NCI-H345 treated with DMSO at 0.1 percent for 48 hours (cell line): Measurements from ENCODE around the gene XYLT1.
"Not testable (repeated sequence)": the region's sequence is repeated elsewhere in the genome, so short reads cannot be mapped to it uniquely, and the experiment has no call there.

Source experiments
- DNase-seq: peaks from one replicate; lab custom pipeline; 2025; ENCODE audit not compliant: unreplicated experiment; lab: John Stamatoyannopoulos, UW

Gene XYLT1

DNA sequence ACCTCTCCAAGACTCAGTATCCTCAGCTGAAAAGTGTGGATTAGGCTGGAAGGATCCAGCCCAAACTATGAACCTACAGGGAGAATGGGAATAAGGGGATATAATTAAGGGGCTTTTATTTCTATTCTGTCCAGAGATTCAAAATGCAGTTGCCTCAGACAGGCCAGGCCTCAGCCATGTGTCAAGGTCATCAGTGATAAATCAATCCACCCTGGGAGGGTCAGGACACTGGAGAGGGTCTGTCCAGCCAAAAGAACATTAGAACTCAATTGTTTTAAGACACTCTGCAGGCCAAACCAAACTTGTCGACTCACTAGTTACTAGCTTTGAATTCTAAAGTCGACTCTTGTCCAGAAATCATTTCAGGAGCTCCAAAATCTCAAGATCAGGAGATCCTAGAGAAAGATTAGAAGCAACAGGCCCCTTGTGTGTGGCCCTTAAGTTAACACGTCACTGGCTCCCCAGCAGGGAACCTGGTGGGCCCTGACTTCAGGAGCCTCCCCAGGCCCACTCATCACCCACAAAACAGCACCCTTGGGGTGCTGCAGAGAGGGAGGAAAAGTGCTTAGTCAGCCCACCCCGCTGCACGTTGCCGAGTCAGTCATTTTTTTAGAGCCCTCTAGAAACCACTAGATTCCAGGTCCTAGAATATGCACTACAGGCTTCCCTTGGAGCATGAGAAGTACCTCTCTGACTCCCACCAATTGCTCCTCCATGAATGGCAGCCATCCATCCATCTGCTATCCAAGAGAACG, 156.8 kb downstream of the XYLT1 start:
- DNase-seq = no peak

DNA sequence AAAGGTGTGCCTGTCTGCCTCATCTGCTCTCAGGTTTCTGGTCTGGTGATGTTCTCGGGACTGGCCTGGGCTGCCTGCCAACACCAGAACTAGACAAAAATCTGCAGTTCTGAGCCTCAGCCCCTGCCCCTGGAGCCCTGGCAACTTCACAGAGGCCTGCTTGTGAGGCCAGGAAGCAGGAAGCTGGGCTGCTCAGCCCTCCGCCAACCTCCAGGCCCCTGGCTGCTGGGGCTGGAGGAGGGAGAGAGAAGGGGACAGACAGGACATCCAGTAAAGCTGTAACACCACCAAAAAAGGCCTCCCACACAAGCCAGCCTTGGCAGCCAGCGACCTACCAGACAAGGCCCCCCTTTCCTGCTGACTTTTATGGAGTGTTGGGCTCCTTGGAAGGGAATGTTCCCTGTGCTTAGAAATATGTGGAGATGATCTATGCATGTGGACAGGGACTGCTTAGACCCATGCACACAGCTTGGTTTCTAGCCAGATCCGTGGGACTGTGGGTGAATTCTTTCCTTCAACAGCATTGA, 157.6 kb downstream of the XYLT1 start:
- no peak for DNase-seq

DNA sequence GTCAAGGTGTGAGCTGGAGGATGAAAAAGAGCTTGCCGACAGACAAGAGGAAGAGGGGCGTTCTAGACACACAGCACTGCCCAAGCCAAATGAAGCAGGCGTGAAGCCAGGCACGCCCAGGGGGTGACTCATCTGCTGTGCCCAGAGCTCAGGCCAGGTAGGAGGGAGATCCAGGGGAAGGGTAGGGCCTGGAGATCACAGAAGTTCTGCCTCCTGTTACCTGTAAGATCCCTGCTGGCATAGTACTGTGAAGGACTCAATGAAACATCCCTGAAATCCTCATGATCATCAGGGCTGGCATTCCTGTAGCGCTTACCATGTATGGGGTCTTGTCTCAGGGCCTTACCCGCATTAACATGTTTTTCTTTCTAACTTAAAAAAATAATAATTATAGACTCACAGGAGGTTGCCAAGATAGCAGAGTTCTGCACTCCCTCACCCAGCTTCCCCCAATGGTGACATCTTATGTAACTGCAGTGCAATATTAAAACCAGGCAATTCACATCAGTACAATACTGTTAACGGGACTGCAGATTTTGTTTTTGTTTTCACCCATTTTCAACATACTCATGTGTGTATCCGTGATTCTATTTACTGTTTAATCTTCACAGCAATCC, 158.6 kb downstream of the XYLT1 start:
- no peak for DNase-seq

DNA sequence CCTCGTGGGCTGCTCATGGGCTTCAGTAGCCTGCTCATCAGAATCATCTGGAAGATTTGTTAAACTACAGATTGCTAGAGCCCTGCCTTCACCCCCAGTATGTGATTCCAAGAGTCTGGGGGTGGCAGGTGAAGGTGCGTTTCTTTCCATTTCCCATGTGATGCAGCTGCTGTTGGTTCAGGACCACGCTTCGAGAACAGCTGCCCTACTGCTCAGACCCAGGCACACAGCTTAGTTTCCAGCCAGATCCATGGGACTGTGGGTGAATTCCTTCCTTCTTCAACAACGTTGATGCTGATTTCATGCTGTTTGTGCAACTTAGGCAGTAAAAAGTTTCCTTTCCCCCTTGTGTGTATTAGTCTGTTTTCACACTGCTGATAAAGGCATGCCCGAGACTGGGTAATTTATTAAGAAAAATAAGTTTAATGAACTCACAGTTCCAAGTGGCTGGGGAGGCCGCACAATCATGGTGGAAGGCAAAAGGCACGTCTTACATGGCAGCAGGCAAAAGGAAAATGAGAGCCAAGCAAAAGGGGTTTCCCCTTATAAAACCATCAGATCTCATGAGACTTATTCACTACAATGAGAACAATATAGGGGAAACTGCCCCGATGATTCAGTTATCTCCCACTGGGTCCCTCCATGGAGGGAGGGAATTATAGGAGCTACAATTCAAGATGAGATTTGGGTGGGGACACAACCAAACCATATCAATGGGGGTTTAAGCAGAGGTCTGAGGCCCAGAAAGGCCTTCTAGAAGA, 159.2 kb downstream of the XYLT1 start:
- DNase-seq = no peak

DNA sequence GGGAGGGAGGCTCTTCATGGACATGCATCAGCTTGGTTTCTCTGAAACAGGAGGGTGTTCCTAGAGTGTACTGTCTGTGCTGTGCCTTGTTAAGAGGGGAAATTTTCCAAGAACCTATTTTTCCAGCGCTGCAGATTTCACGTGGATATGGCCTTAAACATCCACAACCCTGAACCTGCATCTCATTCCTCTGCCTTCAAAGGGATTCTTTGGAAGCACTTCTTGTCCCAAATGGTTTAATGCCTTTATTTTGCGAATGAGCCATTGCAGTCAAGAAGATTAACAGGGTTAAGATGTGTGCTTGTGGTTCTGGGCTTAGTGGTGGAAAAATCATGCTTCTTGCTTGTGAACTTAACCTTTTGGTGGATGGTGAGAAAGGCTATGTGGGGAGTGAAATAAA, 161.2 kb downstream of the XYLT1 start:
- no peak for DNase-seq

DNA sequence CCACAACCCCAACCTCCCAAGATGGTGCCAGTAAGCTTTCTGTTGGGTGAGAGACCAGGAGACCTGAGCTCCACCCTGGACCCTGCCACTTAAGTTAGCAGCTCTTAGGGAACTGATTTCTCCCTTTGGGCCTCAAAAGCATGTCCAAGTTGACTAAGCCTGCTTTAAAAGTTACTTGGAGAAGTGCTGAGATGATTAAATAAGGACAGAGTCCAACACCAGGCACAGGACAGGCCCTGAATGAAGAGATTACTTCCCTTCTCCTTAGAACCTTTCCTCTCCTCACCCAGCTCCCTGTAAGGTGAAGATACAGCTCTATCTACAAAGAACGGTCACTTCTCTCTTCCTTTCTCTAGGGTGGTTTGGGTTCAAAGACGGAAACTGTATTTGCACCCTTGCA, 162.6 kb downstream of the XYLT1 start:
- DNase-seq = no peak

DNA sequence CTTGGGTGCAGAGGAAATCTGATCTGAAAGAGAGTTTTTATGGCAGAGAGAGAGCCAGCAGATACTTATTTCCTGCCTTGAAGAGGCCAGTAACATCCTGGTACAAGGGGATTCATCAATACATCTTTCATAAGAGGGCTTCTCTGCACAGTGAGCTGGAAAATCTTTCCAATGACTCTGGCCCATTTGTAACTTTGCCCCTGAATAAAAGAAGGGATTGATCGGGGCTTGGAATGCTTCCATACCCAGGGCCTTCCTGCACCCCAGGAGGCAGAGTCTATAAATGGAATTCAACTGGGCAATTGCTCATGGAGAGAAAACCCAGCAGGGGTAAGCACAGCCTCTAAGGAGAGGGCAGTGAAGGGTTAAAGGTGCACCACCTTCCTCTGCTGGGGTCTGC, 163.3 kb downstream of the XYLT1 start:
- DNase-seq = no peak

DNA sequence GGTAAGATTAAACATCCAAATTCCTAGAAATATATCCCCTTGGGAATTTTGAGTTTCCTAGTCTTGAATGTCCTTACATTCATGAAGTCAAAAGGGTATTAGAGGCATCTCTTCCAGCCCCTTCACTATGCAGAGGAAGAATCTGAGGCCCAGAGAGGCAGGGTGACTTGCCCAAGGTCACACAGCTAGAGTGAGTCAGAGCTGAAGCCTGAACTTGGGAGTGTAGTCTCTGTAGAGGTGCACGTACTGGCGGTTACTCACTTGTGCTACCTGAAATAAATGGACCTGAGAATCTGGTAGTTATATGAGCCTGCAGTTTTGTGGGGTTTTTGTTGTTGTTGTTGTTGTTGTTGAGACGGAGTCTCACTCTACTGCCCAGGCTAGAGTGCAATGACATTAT, 164.0 kb downstream of the XYLT1 start:
- no peak for DNase-seq

DNA sequence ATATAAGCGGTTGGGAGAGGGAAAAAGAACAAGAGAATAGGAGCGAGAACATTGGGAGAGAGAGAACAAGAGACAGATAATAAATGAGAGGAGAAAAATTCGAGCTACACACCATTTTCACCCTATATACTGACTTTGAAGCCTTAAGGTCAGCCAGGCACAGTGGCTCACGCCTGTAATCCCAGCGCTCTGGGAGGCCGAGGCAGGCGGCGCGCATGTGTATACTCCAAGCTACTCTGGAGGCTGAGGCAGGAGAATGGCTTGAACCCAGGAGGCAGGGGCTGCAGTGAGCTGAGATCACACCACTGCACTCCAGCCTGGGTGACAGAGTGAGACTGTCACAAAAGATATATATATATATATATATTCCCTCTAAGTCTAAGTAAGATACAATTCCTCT, 164.5 kb downstream of the XYLT1 start:
- not testable (repeated sequence) for DNase-seq

DNA sequence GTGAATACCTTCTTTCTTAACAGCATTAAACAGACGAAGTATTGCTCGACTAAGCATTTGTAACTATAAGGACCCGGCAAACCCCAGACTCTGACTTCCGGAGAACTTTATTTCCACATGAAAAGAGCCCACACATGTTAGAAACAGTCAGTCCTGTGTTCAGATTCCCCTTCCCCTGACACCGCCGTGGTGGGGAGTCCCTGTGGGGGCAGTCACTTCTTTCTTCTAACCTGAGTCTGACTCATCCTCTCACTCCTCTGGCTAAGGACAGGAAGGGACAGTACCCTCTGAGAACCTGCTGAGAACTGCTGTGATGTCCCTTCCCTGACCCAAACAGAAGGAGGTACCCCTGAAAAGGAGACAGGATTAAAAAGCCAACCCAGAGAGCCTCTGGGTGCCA, 165.1 kb downstream of the XYLT1 start:
- DNase-seq = no peak

DNA sequence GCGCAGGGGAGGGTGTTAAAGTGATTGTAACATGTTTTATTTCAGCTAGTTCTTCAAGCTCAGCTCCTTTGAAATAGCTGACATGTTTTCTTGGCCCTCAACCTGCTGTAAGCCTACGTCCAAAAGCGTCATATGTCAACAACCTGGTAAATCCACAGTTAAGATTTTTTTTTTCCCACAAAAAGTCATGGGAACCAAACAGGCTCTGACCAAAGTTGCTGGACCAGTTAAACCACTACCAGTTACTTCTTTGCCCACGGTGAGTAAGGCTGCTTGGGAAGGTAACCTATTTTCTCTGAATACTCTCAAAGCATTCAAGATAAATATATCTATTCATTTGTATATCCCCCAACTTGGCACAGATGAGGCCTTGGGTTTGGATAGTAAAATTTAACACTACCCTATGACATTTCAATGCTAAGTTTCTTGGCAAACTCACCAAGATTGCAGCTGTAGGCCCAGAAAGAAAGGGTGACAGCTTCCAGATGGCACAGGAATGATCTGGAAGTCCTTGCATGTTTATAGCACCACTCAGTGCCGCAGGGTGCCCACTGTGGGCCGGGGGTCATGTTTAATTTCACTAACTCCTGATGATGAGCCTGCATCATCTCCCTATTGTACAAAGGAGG, 166.2 kb downstream of the XYLT1 start:
- no peak for DNase-seq

DNA sequence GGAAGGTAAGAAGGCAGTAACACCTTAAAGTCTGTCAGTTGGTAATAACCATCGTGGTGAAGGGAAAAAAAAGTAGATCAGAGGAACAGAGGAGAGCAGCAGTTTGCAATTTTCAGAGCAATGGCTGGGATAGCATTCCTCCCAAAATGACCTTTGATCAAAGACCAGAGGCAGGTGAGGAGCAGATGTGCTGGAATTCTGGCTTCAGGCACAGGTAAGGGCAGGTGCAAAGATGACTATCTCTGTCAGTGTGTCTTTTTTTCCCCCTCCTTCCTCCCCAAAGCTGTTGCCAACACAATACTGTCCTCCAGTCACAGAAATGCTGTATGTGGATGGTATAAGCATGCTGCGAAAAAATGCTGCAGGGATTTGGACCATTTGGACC, 166.7 kb downstream of the XYLT1 start:
- DNase-seq = no peak

DNA sequence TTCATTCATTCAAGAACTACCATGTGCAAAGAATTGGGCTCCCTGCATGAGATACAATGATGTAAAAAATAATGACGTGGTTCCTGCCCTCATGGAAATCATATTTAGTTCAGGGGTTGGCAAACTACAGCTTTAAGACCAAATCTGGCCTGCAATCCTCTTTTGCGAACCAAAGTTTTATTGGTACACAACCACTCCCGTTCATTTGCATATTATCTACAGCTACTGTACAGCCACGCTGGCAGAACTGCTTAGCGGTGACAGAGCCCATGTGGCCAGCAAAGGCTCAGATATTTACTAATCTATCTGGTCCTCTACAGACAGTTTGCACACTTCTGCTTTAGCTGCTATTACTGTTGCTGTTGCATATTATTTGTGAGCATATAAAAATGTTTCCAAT, 167.7 kb downstream of the XYLT1 start:
- DNase-seq = no peak

DNA sequence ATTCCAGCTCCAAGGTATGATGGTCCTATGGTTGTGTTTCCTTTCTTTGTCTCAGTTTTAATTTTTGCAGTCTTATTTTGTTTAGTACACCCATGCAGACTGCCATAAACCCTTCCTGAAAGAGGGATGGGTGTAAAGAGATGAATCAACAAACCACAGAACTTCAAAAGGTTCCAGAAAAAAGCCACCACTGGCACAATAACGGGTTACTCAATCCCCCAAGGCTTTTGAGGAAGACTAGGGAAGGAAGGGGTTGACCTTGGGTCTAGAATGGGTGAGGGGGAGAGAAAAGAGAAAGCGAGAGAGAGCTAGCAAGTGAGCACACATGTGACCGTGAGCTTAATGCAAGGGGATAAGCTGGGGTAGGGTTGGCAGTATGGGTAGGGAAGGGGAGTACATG, 168.1 kb downstream of the XYLT1 start:
- DNase-seq = no peak

DNA sequence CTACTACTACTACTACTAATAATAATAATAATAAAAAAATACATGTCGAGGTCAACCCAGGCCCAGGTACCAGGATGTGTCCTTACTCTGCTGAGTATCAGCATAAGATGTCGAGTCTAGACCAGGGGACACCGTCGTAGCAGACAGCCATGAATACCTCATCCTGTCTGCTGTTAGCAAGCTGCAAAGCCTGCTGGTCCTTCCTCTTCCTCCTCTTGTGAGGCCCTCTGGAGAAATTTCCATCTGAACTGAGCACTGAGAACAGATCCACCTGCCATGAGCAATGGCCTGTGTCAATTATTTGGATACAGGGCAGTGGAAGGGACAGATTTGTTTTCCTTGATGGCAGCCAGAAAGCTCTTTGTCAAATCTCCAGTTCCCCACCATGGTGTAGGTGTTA, 168.5 kb downstream of the XYLT1 start:
- DNase-seq = no peak

DNA sequence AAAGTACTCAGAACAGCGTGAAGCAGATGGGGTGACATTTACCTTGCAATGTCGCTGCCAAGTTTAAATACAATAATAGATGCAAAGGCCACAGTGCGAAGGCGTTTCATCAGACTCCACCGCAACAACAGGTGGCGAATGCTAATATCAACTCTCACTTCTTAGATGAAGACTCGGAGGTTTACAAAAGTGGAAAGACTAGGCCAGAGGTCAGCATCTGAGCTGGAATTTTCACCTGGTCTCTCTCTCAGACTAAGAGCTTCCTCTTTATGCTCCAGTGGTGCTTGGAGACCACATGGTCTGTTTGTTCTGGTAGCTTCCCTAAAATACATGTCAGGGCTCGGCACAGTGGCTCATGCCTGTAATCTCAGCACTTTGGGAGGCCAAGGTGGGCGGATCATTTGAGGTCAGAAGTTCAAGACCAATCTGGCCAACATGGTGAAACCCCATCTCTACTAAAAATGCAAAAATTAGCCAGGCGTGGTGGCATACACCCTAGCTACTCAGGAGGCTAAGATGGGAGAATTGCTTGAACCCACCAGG, 169.1 kb downstream of the XYLT1 start:
- DNase-seq = no peak

DNA sequence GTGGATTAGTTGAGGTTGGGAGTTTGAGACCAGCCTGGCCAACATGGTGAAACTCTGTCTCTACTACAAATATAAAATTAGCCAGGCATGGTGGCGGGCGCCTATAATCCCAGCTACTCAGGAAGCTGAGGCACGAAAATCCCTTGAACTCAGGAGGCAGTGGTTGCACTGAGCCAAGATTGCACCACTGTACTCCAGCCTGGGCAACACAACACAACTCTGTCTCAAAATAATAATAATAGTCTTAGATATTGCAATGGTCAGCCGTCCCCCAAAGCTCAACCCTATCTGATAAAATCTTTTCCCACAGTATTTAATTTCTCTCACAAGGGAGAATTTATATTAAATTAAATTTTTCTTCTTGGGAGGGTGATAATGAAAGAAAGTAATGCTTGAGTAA, 169.6 kb downstream of the XYLT1 start:
- no peak for DNase-seq

DNA sequence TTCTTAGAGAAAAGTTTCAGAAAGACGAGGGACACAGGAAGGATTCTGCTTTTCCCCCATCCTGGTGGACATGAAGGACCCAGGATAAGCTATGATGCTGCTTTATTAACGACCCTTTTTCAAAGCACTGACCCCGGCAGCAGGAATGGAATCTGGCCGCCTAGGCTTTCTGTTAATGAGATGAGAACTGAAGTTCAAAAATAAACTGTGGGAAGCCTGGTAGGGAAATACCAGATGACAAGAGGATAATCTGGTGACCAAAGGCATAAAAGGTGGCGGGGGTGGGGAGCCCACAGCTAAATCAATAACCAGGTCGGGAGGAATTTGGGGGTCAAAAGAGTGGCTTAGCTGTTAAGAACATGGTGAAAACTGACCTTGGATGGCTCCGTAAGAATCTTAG, 171.0 kb downstream of the XYLT1 start:
- DNase-seq = no peak

DNA sequence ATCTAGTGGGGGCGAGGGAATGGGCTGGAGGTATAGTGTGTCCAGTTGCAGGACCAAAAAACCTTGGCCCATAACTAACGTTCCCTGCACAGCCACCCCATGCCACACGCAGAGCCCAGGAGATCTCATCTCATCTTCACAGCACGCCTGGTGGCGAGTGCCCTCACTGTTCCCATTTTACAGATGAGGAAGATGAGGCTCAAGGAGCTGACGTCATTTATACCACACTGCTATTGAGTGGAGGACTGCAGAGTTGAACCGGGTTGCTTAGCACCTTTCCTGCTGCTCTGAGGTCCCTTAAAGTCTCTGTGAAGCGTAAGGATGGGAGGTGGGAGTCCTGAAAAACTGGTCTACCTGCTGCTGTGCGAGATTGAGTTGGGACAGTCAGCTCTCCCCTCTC, 172.5 kb downstream of the XYLT1 start:
- DNase-seq = no peak

DNA sequence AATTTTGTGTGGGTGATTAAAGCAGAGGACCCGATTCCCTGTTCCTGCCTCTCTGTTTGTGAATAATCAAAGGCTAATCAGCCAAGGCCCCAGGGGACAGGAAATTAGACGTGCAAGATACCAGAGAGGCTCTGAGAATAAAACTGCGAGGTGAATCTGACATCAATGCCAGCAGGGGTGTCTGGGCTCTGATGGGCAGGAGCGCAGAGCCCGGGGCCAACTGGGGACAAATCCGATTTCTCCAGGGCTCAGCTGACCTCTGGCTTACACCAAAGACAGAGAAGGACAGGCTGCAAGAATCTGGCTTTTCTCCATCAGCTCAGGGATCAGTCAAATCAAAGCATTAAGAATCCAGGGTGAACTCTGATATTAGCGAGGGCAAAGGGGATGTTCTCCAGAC, 174.3 kb downstream of the XYLT1 start:
- DNase-seq = no peak

DNA sequence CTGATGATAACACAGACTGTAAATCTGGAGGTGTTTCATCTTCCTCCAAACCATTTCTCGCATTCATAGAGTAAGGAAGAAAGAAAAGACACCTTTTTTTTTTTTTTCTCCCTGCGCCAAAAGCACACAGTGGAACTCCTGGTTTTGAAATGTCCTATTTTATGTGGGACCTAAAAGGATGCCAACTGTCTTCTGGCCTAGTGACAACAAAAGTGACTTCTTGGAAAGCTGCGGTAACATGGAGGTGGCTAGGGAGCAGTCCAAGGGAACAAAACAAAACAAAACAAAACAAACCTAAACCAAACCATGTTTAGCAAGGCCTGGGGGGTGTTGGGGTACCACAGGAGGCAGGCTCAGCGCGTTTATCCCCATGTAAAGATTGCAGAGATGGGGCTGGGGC, 174.8 kb downstream of the XYLT1 start:
- DNase-seq = no peak
